Ishikawa (cell line): Measurements from ENCODE around the gene RGS6.

ENCODE experiments used
- CEBPB ChIP-seq: IDR thresholded peaks from 2 replicates; pipeline ENCODE4 v1.6.1; 2012
- CREB1 ChIP-seq: IDR thresholded peaks from 2 replicates; pipeline ENCODE4 v1.6.1; 2012; ENCODE audit warnings: low read depth
- EGR1 ChIP-seq: IDR thresholded peaks from 2 replicates; pipeline ENCODE4 v1.6.1; 2012
- EP300 ChIP-seq: IDR thresholded peaks from 2 replicates; pipeline ENCODE4 v1.6.1; 2012; ENCODE audit warnings: borderline replicate concordance
- FOXM1 ChIP-seq: IDR thresholded peaks from 2 replicates; pipeline ENCODE4 v1.6.1; 2012; ENCODE audit warnings: low read depth, borderline replicate concordance
- MAX ChIP-seq: IDR thresholded peaks from 2 replicates; pipeline ENCODE4 v1.6.1; 2012
- NFIC ChIP-seq: IDR thresholded peaks from 2 replicates; pipeline ENCODE4 v1.6.1; 2012
- RAD21 ChIP-seq: IDR thresholded peaks from 2 replicates; pipeline ENCODE4 v1.6.1; 2012; ENCODE audit warnings: low read depth
- REST ChIP-seq: IDR thresholded peaks from 2 replicates; pipeline ENCODE4 v1.6.1; 2012; ENCODE audit warnings: low read depth, mild to moderate bottlenecking
- TAF1 ChIP-seq: IDR thresholded peaks from 2 replicates; pipeline ENCODE4 v1.6.1; 2012; ENCODE audit warnings: low read depth, mild to moderate bottlenecking
- TCF12 ChIP-seq: IDR thresholded peaks from 2 replicates; pipeline ENCODE4 v1.6.1; 2012; ENCODE audit warnings: low read depth
- TEAD4 ChIP-seq: IDR thresholded peaks from 2 replicates; pipeline ENCODE4 v1.6.1; 2012
- USF1 ChIP-seq: IDR thresholded peaks from 2 replicates; pipeline ENCODE4 v1.6.1; 2012
- YY1 ChIP-seq: IDR thresholded peaks from 2 replicates; pipeline ENCODE4 v1.6.1; 2012; ENCODE audit warnings: low read depth
- ZBTB7A ChIP-seq: IDR thresholded peaks from 2 replicates; pipeline ENCODE4 v1.6.1; 2012; ENCODE audit warnings: low read depth

RGS6 gene

GRCh38 chr14:72404106-72404774 is 472.0 kb downstream of the RGS6 start:
- TF ChIP-seq NFIC (no peak), EGR1 (no peak), ZBTB7A (no peak), TCF12 (no peak), TAF1 (no peak), YY1 (no peak), USF1 (no peak)

DNA sequence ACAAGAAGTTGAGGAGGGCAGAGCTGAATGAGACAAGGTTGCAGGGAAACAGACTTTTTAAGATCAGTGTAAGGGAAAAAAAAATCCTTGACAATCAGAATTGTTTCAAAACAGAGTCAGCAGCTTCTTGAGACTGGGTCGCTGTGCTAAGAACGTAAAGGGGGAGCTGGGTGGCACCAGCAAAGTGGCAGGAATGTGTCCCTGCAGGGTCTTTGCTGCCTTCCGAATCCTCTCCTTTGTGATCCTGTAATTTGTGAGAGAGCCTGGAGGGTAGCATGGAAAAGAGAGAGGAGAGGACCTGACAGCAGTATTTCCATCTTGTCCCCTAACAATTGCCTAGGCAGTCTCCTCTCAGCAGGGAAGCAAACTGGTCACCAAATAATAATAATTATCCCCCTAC is 472.8 kb downstream of the RGS6 start:
- TF ChIP-seq REST (no peak), FOXM1 (no peak), TEAD4 (no peak), TCF12 (no peak), YY1 (no peak), CREB1 (no peak), RAD21 (no peak), EGR1 (no peak), MAX (no peak), CEBPB (no peak), NFIC (no peak), EP300 (no peak), USF1 (no peak), TAF1 (no peak), ZBTB7A (no peak)

GRCh38 chr14:72408020-72408419 is 475.8 kb downstream of the RGS6 start:
- no peak for TF ChIP-seq CREB1
- no peak for TF ChIP-seq TCF12
- no peak for TF ChIP-seq NFIC
- TF ChIP-seq REST, result no peak
- no peak for TF ChIP-seq RAD21
- no peak for TF ChIP-seq EP300
- TF ChIP-seq TEAD4, result no peak
- no peak for TF ChIP-seq ZBTB7A
- no peak for TF ChIP-seq USF1
- TF ChIP-seq YY1, result no peak
- no peak for TF ChIP-seq CEBPB

DNA sequence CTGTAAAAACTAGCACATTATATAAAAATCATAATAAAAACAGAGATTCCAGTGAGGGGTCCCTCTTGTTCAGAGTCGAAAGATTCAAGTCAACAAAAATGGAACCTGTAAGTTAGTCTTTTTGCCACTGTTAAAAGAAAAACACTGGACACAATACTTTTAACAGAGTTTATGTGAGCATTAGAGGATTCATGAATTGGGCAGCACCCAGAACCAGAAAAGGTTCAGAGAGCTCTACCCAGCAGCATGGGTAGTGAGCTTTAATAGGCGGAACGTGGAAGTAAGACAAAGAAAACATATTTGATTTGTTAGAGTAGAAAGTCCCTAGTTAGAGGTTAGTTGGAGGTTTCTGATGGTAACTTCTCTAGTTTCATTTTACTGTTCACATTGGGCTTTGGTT is 476.8 kb downstream of the RGS6 start:
- TF ChIP-seq EP300 (no peak), YY1 (no peak)

GRCh38 chr14:72416081-72416849 is 484.0 kb downstream of the RGS6 start:
- no peak for TF ChIP-seq TCF12
- no peak for TF ChIP-seq CREB1
- TF ChIP-seq NFIC, result no peak
- TF ChIP-seq REST, result no peak
- TF ChIP-seq MAX, result no peak
- no peak for TF ChIP-seq EP300
- no peak for TF ChIP-seq EGR1
- no peak for TF ChIP-seq CEBPB
- TF ChIP-seq USF1, result no peak
- no peak for TF ChIP-seq RAD21
- no peak for TF ChIP-seq TAF1
- no peak for TF ChIP-seq YY1
- no peak for TF ChIP-seq ZBTB7A
- TF ChIP-seq TEAD4, result no peak
- no peak for TF ChIP-seq FOXM1
